Tibial artery (tissue), 4 donors: ENCODE data around the gene AZGP1.
A peak's percentile ranks its signal among the peaks of the same experiment; 100 is the strongest.

Source experiments
- DNase-seq, 2 donors: peaks; one replicate each; pipeline ENCODE4 v3.0.0-alpha.2; 2019
- H3K27ac ChIP-seq, 2 donors: fragments of 200-600 bp; sonication (generic) in 1 of 2; 1 replicate in 1 of 2; 2 replicates in 1 of 2; pipeline ENCODE4 v1.5.1; 2018 to 2019; ENCODE audit warnings: mild to moderate bottlenecking in 1 of 2
- H3K27me3 ChIP-seq, 2 donors: fragments of 200-600 bp; sonication (generic) in 1 of 2; one replicate each; pipeline versions ENCODE4 v1.5.1 to v1.6.0; 2016 to 2019
- H3K36me3 ChIP-seq, 3 donors: fragments of 200-600 bp; sonication (generic) in 2 of 3; one replicate each; pipeline ENCODE4 v1.5.1; 2016 to 2019; ENCODE audit warnings: mild to moderate bottlenecking in 2 of 3
- H3K4me1 ChIP-seq, 4 donors: fragments of 200-600 bp; sonication (generic) in 2 of 4; 1 replicate in 3 of 4; 2 replicates in 1 of 4; pipeline ENCODE4 v1.5.1; 2016 to 2019
- H3K4me3 ChIP-seq, 2 donors: fragments of 200-600 bp; sonication (generic) in 1 of 2; 1 replicate in 1 of 2; 2 replicates in 1 of 2; pipeline ENCODE4 v1.5.1; 2018 to 2019; ENCODE audit warnings: mild to moderate bottlenecking in 2 of 2
- H3K9me3 ChIP-seq, 3 donors: fragments of 200-600 bp; sonication (generic) in 1 of 3; one replicate each; pipeline ENCODE4 v1.5.1; 2016 to 2019
- intact Hi-C: fragments of 100-400 bp; cut with DNase I; formaldehyde crosslinking; loops from one replicate; pipeline ENCODE4 v1.15.0; 2023; ENCODE audit warnings: low total_unique reads
- TF ChIP-seq, protein P1 (sequence below), 2 experiments: fragments of 200-600 bp in 1 of 2; fragments of 450-650 bp in 1 of 2; IDR thresholded peaks; one replicate each; pipeline ENCODE4 v1.5.1; 2017 to 2019; ENCODE audit warnings: antibody characterized with exemption in 2 of 2, mild to moderate bottlenecking in 1 of 2, moderate library complexity in 1 of 2

AZGP1 gene

DNA sequence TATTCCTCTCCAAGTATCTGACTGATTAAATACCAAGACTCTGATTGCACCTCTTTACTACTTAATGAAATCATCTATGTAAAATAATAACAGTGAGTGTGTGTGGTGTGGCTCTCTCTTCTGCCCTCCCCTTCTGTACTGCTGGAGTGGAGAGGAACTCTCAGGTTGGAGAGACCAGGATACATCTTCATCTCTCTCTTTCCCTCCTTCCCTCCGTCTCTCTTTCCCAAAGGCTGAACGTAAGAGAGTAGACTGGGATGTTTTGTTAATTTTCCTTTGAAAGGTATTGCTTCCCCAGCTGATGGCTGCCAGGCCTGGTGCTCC is 46.1 kb downstream of the AZGP1 start:
- TF ChIP-seq, protein P1, sequence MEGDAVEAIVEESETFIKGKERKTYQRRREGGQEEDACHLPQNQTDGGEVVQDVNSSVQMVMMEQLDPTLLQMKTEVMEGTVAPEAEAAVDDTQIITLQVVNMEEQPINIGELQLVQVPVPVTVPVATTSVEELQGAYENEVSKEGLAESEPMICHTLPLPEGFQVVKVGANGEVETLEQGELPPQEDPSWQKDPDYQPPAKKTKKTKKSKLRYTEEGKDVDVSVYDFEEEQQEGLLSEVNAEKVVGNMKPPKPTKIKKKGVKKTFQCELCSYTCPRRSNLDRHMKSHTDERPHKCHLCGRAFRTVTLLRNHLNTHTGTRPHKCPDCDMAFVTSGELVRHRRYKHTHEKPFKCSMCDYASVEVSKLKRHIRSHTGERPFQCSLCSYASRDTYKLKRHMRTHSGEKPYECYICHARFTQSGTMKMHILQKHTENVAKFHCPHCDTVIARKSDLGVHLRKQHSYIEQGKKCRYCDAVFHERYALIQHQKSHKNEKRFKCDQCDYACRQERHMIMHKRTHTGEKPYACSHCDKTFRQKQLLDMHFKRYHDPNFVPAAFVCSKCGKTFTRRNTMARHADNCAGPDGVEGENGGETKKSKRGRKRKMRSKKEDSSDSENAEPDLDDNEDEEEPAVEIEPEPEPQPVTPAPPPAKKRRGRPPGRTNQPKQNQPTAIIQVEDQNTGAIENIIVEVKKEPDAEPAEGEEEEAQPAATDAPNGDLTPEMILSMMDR (IDR thresholded peaks at IDR 0.05): peak in 1 of 2 experiments; percentile 7
- Histone ChIP-seq H3K27me3 (peaks cover 0 to 34% of the 10 kb centered on the region in 2 donors), H3K27ac (no peak overlapping the region), H3K9me3 (peaks cover 0 to 4% (median 0%) of the 10 kb centered on the region in 3 donors), H3K4me1 (no peaks in the 10 kb centered on the region), H3K4me3 (no peak overlapping the region), H3K36me3 (no peaks in the 10 kb centered on the region)
- intact Hi-C loops: no loop called here
- no peak for DNase-seq

DNA sequence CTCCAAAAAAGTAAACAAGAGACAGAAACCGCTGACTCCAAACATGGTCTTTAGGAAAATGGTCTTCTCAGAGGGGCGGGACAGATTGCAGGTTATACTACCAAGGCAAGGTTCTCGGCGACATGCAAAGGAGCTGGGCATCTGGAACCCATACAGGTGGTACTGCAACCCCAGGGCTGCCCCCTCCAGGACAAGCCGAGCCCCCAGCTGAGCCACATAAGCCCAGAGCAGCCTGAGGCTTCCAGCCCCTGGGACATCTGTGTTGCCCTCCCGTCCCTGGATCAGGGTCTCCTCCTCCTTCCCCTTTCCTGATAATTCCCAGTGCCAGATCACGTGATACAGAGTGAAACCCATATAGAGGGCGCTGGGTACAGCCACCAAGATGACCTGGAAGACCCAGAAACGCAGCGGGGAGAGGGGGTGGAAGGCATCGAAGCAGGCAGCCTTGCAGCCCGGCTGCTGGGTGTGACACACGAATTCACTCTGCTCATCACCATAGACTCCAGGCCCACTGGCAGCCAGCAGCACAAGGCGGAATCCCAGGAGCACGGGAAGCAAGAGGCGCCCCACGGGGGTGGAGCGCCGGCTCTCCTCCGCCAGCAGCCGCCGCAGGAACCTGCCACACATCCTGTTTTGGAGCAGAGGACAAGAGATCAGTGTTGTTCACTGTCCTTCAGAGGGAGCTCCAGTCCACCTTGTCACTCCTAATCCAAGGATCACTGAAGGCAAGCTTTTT is 46.7 kb downstream of the AZGP1 start, which contains the start of gene GJC3:
TSS of gene GJC3 (minus strand) at position 627 of the 736 bp plus-strand sequence. CDS start at position 627, 0 bp downstream.
- Histone ChIP-seq H3K9me3 (peaks cover 0 to 4% (median 0%) of the 10 kb centered on the region in 3 donors), H3K27me3 (peaks cover 0 to 29% of the 10 kb centered on the region in 2 donors), H3K36me3 (no peaks in the 10 kb centered on the region), H3K4me1 (no peaks in the 10 kb centered on the region), H3K4me3 (no peak within 1 kb of the TSS), H3K27ac (no peak within 1 kb of the TSS)
- intact Hi-C loops: no loop called here
- TF ChIP-seq, protein P1 (IDR thresholded peaks at IDR 0.05): no peak
- DNase-seq: peak in 1 of 2 donors; percentile 32

DNA sequence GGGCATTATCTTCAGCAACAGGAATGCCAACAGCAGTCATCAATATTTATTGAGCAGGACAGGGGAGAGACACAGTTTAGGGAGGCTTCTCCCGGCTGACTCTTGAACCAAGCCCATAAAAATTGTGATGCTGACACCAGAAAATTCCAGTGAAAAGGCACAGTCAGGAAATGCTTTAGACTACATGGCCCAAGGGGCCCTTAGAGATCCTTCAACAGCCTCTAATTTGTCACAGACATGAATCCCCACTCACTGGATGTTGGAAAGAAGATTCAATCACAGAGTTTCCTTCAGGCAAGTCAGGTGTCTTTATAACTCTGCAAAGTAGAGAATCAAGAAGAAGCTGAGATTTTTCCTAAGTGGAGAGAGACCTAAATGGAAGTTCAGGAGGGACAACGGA is 47.6 kb downstream of the AZGP1 start:
- TF ChIP-seq, protein P1 (IDR thresholded peaks at IDR 0.05): no peak
- Histone ChIP-seq H3K9me3 (peaks cover 0 to 4% (median 0%) of the 10 kb centered on the region in 3 donors), H3K4me1 (no peaks in the 10 kb centered on the region), H3K27me3 (peaks cover 0 to 21% of the 10 kb centered on the region in 2 donors), H3K4me3 (no peak overlapping the region), H3K36me3 (no peaks in the 10 kb centered on the region), H3K27ac (no peak overlapping the region)
- intact Hi-C loops: no loop called here
- DNase-seq: no peak

GRCh38 chr7:99927536-99927935 is 48.3 kb downstream of the AZGP1 start:
- no peak overlapping the region for H3K4me3 ChIP-seq
- intact Hi-C loops: no loop called here
- H3K9me3 ChIP-seq: peaks cover 0 to 4% (median 0%) of the 10 kb centered on the region in 3 donors
- TF ChIP-seq, protein P1 (IDR thresholded peaks at IDR 0.05): no peak
- no peaks in the 10 kb centered on the region for H3K36me3 ChIP-seq
- H3K27me3 ChIP-seq: peaks cover 0 to 18% of the 10 kb centered on the region in 2 donors
- no peaks in the 10 kb centered on the region for H3K4me1 ChIP-seq
- DNase-seq: no peak
- H3K27ac ChIP-seq: no peak overlapping the region

- TF ChIP-seq, protein P1 (IDR thresholded peaks at IDR 0.05): no peak
- Histone ChIP-seq H3K9me3 (peaks cover 0 to 4% (median 0%) of the 10 kb centered on the region in 3 donors), H3K4me3 (no peak overlapping the region), H3K4me1 (no peaks in the 10 kb centered on the region), H3K27ac (no peak overlapping the region), H3K36me3 (no peaks in the 10 kb centered on the region), H3K27me3 (peaks cover 0 to 18% of the 10 kb centered on the region in 2 donors)
- no peak for DNase-seq
- intact Hi-C loops: no loop called here
Measured at GRCh38 chr7:99926321-99926720, 49.5 kb downstream of the AZGP1 start.
